Keratinocyte (primary cell): ENCODE results near the gene CAPN5. TPM values are rescaled to one million over a fixed set of nuclear protein-coding genes. Genes with fewer than 3 reads are reported as not detected.

Experiments
- DNase-seq: peaks from one replicate; pipeline ENCODE4 v3.0.0-alpha.2; 2011; ENCODE audit warnings: low read depth, missing footprints, low spot score
- FAIRE-seq: peaks from 2 replicates; lab custom pipeline; 2011; peaks lifted over from hg19 to GRCh38; lab: Jason Lieb, UNC
- H2AFZ ChIP-seq: 2 replicates; pipeline ENCODE4 v1.6.0; 2012; ENCODE audit warnings: low read length, control low read depth, inconsistent platforms; ENCODE audit not compliant: control insufficient read depth
- H3K27ac ChIP-seq: 2 replicates; pipeline ENCODE4 v1.5.1; 2011; ENCODE audit warnings: low read length; ENCODE audit not compliant: control insufficient read depth, insufficient read depth
- H3K27me3 ChIP-seq: 3 replicates; pipeline ENCODE4 v1.6.0; 2011; ENCODE audit warnings: low read length; ENCODE audit not compliant: control insufficient read depth, insufficient read depth; ENCODE audit errors: extremely low read depth
- H3K36me3 ChIP-seq, 2 experiments: 2 replicates in 1 of 2; 3 replicates in 1 of 2; pipeline ENCODE4 v1.5.1; 2011; ENCODE audit warnings: low read length in 2 of 2, mild to moderate bottlenecking in 1 of 2; ENCODE audit not compliant: control insufficient read depth in 2 of 2, insufficient read depth in 2 of 2; ENCODE audit errors: extremely low read depth in 1 of 2
- H3K4me1 ChIP-seq: 3 replicates; pipeline ENCODE4 v1.5.1; 2011; ENCODE audit warnings: low read length; ENCODE audit not compliant: control insufficient read depth, insufficient read depth; ENCODE audit errors: extremely low read depth
- H3K4me2 ChIP-seq: 3 replicates; pipeline ENCODE4 v1.6.0; 2011; ENCODE audit warnings: low read depth, low read length; ENCODE audit not compliant: control insufficient read depth, insufficient read depth; ENCODE audit errors: extremely low read depth
- H3K4me3 ChIP-seq, 3 experiments: fragments of 200-600 bp in 1 of 3; sonication (generic) in 1 of 3; 2 replicates in 2 of 3; 3 replicates in 1 of 3; pipeline ENCODE4 v1.5.1; 2011 to 2016; ENCODE audit warnings: low read length in 3 of 3, mild to moderate bottlenecking in 3 of 3, control low read depth in 2 of 3, inconsistent platforms in 1 of 3, low read depth in 1 of 3, mixed read lengths in 1 of 3, mixed run types in 1 of 3, moderate library complexity in 1 of 3; ENCODE audit not compliant: control insufficient read depth in 2 of 3, insufficient read depth in 2 of 3; ENCODE audit errors: extremely low read depth in 1 of 3
- H3K79me2 ChIP-seq: 2 replicates; pipeline ENCODE4 v1.6.0; 2012; ENCODE audit warnings: low read length; ENCODE audit not compliant: control insufficient read depth, insufficient read depth
- H3K9ac ChIP-seq: 3 replicates; pipeline ENCODE4 v1.6.0; 2011; ENCODE audit warnings: low read length; ENCODE audit not compliant: control insufficient read depth, insufficient read depth; ENCODE audit errors: extremely low read depth
- H3K9me1 ChIP-seq: 3 replicates; pipeline ENCODE4 v1.6.0; 2011; ENCODE audit warnings: low read length; ENCODE audit not compliant: control insufficient read depth, insufficient read depth; ENCODE audit errors: extremely low read depth
- H3K9me3 ChIP-seq: 2 replicates; pipeline ENCODE4 v1.5.1; 2012; ENCODE audit warnings: low read depth, low read length; ENCODE audit not compliant: control insufficient read depth
- H4K20me1 ChIP-seq: 3 replicates; pipeline ENCODE4 v1.6.0; 2011; ENCODE audit warnings: low read length; ENCODE audit not compliant: control insufficient read depth, insufficient read depth; ENCODE audit errors: extremely low read depth
- EZH2 ChIP-seq: IDR thresholded peaks from one replicate; pipeline ENCODE4 v1.6.1; 2012; ENCODE audit warnings: inconsistent platforms, mild to moderate bottlenecking, low read length, moderate library complexity
- dilution Hi-C: fragments of 300-500 bp; cut with MboI; formaldehyde crosslinking; loops from one replicate; pipeline ENCODE4 v1.7.0; 2020; ENCODE audit warnings: low sequenced_read_pairs; ENCODE audit not compliant: extremely low pct_ligation_motif_present
- polyA plus RNA-seq, 5 experiments: library from polyadenylated mRNA; depleted of rRNA in 3 of 5; stranded (reverse) in 3 of 5; stranded (forward) in 1 of 5; unstranded in 1 of 5; fragments of >200 nt; gene quantifications; 1 replicate in 1 of 5; 2 replicates in 3 of 5; 3 replicates in 1 of 5; pipeline versions ENCODE4 v1.2.1 to v1.2.3, GENCODE V29; 2011 to 2012; ENCODE audit warnings: missing spikeins in 2 of 5, low read depth in 1 of 5, low replicate concordance in 1 of 5
- TF ChIP-seq, protein P1 (sequence below), 3 experiments: IDR thresholded peaks in 1 of 3; conservative IDR thresholded peaks in 1 of 3; optimal IDR thresholded peaks in 1 of 3; 2 replicates in 2 of 3; 3 replicates in 1 of 3; pipeline versions ENCODE3 to v1.5.1; 2011; ENCODE audit warnings: low read length in 3 of 3, mild to moderate bottlenecking in 3 of 3, moderate library complexity in 2 of 3, control low read depth in 1 of 3, inconsistent platforms in 1 of 3; ENCODE audit not compliant: insufficient read depth in 2 of 3; ENCODE audit errors: extremely low read depth in 1 of 3

Gene CAPN5
- polyA plus RNA-seq, 1 donor (not counting 4 experiments of a cell fraction or from before 2014, with no cell fraction given): 1.2 TPM

DNA sequence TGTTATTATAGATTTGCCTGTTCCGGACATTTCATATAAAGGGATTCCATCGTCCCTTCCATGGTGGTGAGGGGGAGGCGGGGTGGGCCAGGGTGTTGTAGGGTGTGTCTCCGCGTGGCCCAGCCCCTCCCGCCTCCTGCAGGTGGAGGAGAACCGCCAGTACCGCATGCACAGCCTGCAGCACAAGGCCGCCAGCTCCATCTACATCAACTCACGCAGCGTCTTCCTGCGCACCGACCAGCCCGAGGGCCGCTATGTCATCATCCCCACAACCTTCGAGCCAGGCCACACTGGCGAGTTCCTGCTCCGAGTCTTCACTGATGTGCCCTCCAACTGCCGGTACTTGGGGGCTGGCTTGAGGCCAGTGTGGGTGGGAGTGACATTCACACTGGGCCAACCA, 53.8 kb downstream of the CAPN5 start:
- dilution Hi-C loops: no loop called here

GRCh38 chr11:77121096-77121640, 54.4 kb downstream of the CAPN5 start:
- H3K9me1 ChIP-seq: no peaks in the 10 kb centered on the region
- no peaks in the 10 kb centered on the region for H3K36me3 ChIP-seq
- H3K9me3 ChIP-seq: no peaks in the 10 kb centered on the region
- DNase-seq (no peak), FAIRE-seq (no peak)
- H3K4me2 ChIP-seq: no peak overlapping the region
- TF ChIP-seq, protein P1, sequence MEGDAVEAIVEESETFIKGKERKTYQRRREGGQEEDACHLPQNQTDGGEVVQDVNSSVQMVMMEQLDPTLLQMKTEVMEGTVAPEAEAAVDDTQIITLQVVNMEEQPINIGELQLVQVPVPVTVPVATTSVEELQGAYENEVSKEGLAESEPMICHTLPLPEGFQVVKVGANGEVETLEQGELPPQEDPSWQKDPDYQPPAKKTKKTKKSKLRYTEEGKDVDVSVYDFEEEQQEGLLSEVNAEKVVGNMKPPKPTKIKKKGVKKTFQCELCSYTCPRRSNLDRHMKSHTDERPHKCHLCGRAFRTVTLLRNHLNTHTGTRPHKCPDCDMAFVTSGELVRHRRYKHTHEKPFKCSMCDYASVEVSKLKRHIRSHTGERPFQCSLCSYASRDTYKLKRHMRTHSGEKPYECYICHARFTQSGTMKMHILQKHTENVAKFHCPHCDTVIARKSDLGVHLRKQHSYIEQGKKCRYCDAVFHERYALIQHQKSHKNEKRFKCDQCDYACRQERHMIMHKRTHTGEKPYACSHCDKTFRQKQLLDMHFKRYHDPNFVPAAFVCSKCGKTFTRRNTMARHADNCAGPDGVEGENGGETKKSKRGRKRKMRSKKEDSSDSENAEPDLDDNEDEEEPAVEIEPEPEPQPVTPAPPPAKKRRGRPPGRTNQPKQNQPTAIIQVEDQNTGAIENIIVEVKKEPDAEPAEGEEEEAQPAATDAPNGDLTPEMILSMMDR (optimal IDR thresholded peaks at IDR 0.05 in 1 of 3, IDR thresholded peaks at IDR 0.05 in 1 of 3, conservative IDR thresholded peaks at IDR 0.05 in 1 of 3; ENCODE audit: extremely low read depth in 1 of 3, insufficient read depth in 2 of 3, low read length in 3 of 3): no peak
- no peak for TF ChIP-seq EZH2
- no peak overlapping the region for H3K27ac ChIP-seq
- no peaks in the 10 kb centered on the region for H3K4me1 ChIP-seq
- H3K27me3 ChIP-seq: no peaks in the 10 kb centered on the region
- no peak overlapping the region for H3K4me3 ChIP-seq
- dilution Hi-C loops: no loop called here
- no peak overlapping the region for H3K9ac ChIP-seq
- no peaks in the 10 kb centered on the region for H4K20me1 ChIP-seq
- no peak overlapping the region for H2AFZ ChIP-seq
- H3K79me2 ChIP-seq: no peaks in the 10 kb centered on the region

More for the DNA sequence above, 53.8 kb downstream of the CAPN5 start:
- FAIRE-seq (no peak), DNase-seq (no peak)
- H3K9me1 ChIP-seq: no peaks in the 10 kb centered on the region
- no peak overlapping the region for H3K27ac ChIP-seq
- no peak overlapping the region for H3K9ac ChIP-seq
- no peak overlapping the region for H2AFZ ChIP-seq
- no peak overlapping the region for H3K4me2 ChIP-seq
- no peak for TF ChIP-seq EZH2
- TF ChIP-seq, protein P1 (optimal IDR thresholded peaks at IDR 0.05 in 1 of 3, IDR thresholded peaks at IDR 0.05 in 1 of 3, conservative IDR thresholded peaks at IDR 0.05 in 1 of 3; ENCODE audit: extremely low read depth in 1 of 3, insufficient read depth in 2 of 3, low read length in 3 of 3): no peak
- H3K4me1 ChIP-seq: no peaks in the 10 kb centered on the region
- no peaks in the 10 kb centered on the region for H4K20me1 ChIP-seq
- H3K4me3 ChIP-seq: no peak overlapping the region
- no peaks in the 10 kb centered on the region for H3K27me3 ChIP-seq
- H3K79me2 ChIP-seq: no peaks in the 10 kb centered on the region
- no peaks in the 10 kb centered on the region for H3K9me3 ChIP-seq
- no peaks in the 10 kb centered on the region for H3K36me3 ChIP-seq
